ENCODE measurements around the gene ADGRG3. TPM values are rescaled to one million over a fixed set of nuclear protein-coding genes. Genes with fewer than 3 reads are reported as not detected.
A peak's percentile ranks its signal among the peaks of the same experiment; 100 is the strongest.

The ADGRG3 gene
- total and polyA plus RNA-seq, 2 of the 13 experiments (the other 11 are each of a cell fraction or from before 2014, with no cell fraction given), result 2.7 to 11.8 TPM

DNA sequence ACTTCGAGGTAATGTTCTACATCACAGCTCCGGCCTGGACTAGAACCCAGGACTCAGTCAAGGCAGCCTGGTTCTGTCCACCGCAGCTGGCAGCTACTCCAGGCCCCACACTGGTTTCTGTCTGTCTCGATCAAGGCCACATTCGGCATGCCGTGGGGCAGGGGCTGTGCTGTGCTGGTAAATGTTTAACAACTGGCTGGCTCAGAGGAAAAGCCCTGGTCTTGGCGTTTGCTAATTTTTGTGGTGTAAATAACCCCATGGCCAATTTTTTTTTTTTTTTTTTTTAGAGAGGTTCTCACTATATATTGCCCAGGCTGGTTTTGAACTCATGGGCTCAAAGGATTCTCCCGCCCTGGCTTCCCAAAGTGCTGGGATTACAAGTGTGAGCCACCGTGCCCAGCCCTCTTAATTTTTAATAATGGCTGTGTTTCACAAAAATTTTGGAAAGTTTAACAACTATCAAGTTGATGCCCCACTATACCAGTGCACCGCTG, 26.2 kb downstream of the ADGRG3 start (continued):
- TF ChIP-seq SOX5 (CRISPR knock-in tag; IDR thresholded peaks at IDR 0.05; ENCODE audit: borderline replicate concordance), result peak; percentile 26; the same call in 1 of the 2 replicates
- TF ChIP-seq ZNF776 (CRISPR knock-in tag; IDR thresholded peaks at IDR 0.05), result no peak; the same call in 1 of the 2 replicates
- TF ChIP-seq KAT7 (CRISPR knock-in tag; IDR thresholded peaks at IDR 0.05; ENCODE audit: borderline replicate concordance), result no peak
- TF ChIP-seq RNF2 (conservative IDR thresholded peaks at IDR 0.05; ENCODE audit: low read depth), result no peak
- TF ChIP-seq CREB1 (IDR thresholded peaks at IDR 0.05), result no peak
- 0 out of 2 replicates have a peak, but pooled peaks have one; percentile 38 for TF ChIP-seq CREB1 (CRISPR knock-in tag; IDR thresholded peaks at IDR 0.05)
- no peak for TF ChIP-seq NFE2 (CRISPR knock-in tag; IDR thresholded peaks at IDR 0.05)
- no peak for TF ChIP-seq NR2F6 (IDR thresholded peaks at IDR 0.05)
- TF ChIP-seq NR2F6 (CRISPR knock-in tag; IDR thresholded peaks at IDR 0.05), result peak; percentile 49
- TF ChIP-seq ZNF558 (CRISPR knock-in tag; IDR thresholded peaks at IDR 0.05; ENCODE audit: borderline replicate concordance), result no peak
- peak; percentile 27; the same call in 1 of the 2 replicates for TF ChIP-seq ZNF614 (CRISPR knock-in tag; IDR thresholded peaks at IDR 0.05; ENCODE audit: borderline replicate concordance)
- TF ChIP-seq ZNF292 (CRISPR knock-in tag; IDR thresholded peaks at IDR 0.05; ENCODE audit: borderline replicate concordance, low read depth), result peak; percentile 60; the same call in 1 of the 2 replicates
- TF ChIP-seq, protein P1, sequence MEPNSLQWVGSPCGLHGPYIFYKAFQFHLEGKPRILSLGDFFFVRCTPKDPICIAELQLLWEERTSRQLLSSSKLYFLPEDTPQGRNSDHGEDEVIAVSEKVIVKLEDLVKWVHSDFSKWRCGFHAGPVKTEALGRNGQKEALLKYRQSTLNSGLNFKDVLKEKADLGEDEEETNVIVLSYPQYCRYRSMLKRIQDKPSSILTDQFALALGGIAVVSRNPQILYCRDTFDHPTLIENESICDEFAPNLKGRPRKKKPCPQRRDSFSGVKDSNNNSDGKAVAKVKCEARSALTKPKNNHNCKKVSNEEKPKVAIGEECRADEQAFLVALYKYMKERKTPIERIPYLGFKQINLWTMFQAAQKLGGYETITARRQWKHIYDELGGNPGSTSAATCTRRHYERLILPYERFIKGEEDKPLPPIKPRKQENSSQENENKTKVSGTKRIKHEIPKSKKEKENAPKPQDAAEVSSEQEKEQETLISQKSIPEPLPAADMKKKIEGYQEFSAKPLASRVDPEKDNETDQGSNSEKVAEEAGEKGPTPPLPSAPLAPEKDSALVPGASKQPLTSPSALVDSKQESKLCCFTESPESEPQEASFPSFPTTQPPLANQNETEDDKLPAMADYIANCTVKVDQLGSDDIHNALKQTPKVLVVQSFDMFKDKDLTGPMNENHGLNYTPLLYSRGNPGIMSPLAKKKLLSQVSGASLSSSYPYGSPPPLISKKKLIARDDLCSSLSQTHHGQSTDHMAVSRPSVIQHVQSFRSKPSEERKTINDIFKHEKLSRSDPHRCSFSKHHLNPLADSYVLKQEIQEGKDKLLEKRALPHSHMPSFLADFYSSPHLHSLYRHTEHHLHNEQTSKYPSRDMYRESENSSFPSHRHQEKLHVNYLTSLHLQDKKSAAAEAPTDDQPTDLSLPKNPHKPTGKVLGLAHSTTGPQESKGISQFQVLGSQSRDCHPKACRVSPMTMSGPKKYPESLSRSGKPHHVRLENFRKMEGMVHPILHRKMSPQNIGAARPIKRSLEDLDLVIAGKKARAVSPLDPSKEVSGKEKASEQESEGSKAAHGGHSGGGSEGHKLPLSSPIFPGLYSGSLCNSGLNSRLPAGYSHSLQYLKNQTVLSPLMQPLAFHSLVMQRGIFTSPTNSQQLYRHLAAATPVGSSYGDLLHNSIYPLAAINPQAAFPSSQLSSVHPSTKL (CRISPR knock-in tag; IDR thresholded peaks at IDR 0.05), result peak; percentile 67
- TF ChIP-seq, protein P2, sequence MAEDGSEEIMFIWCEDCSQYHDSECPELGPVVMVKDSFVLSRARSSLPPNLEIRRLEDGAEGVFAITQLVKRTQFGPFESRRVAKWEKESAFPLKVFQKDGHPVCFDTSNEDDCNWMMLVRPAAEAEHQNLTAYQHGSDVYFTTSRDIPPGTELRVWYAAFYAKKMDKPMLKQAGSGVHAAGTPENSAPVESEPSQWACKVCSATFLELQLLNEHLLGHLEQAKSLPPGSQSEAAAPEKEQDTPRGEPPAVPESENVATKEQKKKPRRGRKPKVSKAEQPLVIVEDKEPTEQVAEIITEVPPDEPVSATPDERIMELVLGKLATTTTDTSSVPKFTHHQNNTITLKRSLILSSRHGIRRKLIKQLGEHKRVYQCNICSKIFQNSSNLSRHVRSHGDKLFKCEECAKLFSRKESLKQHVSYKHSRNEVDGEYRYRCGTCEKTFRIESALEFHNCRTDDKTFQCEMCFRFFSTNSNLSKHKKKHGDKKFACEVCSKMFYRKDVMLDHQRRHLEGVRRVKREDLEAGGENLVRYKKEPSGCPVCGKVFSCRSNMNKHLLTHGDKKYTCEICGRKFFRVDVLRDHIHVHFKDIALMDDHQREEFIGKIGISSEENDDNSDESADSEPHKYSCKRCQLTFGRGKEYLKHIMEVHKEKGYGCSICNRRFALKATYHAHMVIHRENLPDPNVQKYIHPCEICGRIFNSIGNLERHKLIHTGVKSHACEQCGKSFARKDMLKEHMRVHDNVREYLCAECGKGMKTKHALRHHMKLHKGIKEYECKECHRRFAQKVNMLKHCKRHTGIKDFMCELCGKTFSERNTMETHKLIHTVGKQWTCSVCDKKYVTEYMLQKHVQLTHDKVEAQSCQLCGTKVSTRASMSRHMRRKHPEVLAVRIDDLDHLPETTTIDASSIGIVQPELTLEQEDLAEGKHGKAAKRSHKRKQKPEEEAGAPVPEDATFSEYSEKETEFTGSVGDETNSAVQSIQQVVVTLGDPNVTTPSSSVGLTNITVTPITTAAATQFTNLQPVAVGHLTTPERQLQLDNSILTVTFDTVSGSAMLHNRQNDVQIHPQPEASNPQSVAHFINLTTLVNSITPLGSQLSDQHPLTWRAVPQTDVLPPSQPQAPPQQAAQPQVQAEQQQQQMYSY (CRISPR knock-in tag; IDR thresholded peaks at IDR 0.05), result no peak
- TF ChIP-seq, protein P3, sequence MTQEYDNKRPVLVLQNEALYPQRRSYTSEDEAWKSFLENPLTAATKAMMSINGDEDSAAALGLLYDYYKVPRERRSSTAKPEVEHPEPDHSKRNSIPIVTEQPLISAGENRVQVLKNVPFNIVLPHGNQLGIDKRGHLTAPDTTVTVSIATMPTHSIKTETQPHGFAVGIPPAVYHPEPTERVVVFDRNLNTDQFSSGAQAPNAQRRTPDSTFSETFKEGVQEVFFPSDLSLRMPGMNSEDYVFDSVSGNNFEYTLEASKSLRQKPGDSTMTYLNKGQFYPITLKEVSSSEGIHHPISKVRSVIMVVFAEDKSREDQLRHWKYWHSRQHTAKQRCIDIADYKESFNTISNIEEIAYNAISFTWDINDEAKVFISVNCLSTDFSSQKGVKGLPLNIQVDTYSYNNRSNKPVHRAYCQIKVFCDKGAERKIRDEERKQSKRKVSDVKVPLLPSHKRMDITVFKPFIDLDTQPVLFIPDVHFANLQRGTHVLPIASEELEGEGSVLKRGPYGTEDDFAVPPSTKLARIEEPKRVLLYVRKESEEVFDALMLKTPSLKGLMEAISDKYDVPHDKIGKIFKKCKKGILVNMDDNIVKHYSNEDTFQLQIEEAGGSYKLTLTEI (CRISPR knock-in tag; conservative IDR thresholded peaks at IDR 0.05), result no peak
- no peak for TF ChIP-seq NR3C1 (CRISPR knock-in tag; IDR thresholded peaks at IDR 0.05)
- peak; percentile 34; the same call in 1 of the 2 replicates for TF ChIP-seq ZNF567 (CRISPR knock-in tag; IDR thresholded peaks at IDR 0.05; ENCODE audit: borderline replicate concordance)
- no peak for TF ChIP-seq IKZF4 (CRISPR knock-in tag; IDR thresholded peaks at IDR 0.05; ENCODE audit: borderline replicate concordance, low read depth, not compliant biosample characterization)
- TF ChIP-seq NFATC3 (CRISPR knock-in tag; IDR thresholded peaks at IDR 0.05), result no peak
- TF ChIP-seq HOXA7 (CRISPR knock-in tag; IDR thresholded peaks at IDR 0.05), result no peak
- no peak for TF ChIP-seq ZNF549 (CRISPR knock-in tag; IDR thresholded peaks at IDR 0.05)

All from HepG2 (cell line).